HCT116 (cell line): ENCODE data around the gene LAMTOR3. TPM values are rescaled to one million over a fixed set of nuclear protein-coding genes. Genes with fewer than 3 reads are reported as not detected.

Experiments
- ATAC-seq: fragments of 200-7000 bp; cut with Tn5 transposase; 2 replicates; pipeline ENCODE4 v1.9.1; 2020; ENCODE audit warnings: mild to moderate bottlenecking, moderate library complexity
- BruUV-seq: library from RNA; stranded (reverse); fragments of 400-500 nt; replicated peaks from 2 replicates; lab custom pipeline; 2021; lab: Mats Ljungman, UMichigan
- CTCF ChIA-PET: fragments of 300-600 bp; sonication (Branson Sonifier 250); formaldehyde crosslinking; loops from one replicate; lab custom pipeline; 2021; ENCODE audit warnings: antibody characterized with exemption; lab: Charles Lee
- POLR2A ChIA-PET: fragments of 300-600, 350-600 bp; sonication (Branson Sonifier 250); formaldehyde crosslinking; loops from one replicate; lab custom pipeline; 2021; ENCODE audit warnings: antibody characterized with exemption; lab: Charles Lee
- RAD21 ChIA-PET, 2 experiments: fragments of 300-600 bp; sonication (Branson Sonifier 250); formaldehyde crosslinking; loops; one replicate each; lab custom pipeline; 2023; ENCODE audit warnings: low total read pairs in 2 of 2; ENCODE audit not compliant: uncharacterized antibody in 2 of 2, unreplicated experiment in 2 of 2, low non-redundant PET in 1 of 2; lab: Charles Lee
- DNase-seq: peaks from one replicate; pipeline ENCODE4 v3.0.0-alpha.2; 2010; ENCODE audit warnings: low read depth, low spot score
- H2AFZ ChIP-seq: fragments of 200-600 bp; shearing (Covaris generic), sonication (generic); 2 replicates; pipeline ENCODE4 v1.6.1; 2017; ENCODE audit warnings: low read depth, mixed run types, mixed read lengths, antibody characterized with exemption, low read length; ENCODE audit not compliant: poor library complexity, severe bottlenecking
- H3K27ac ChIP-seq: 2 replicates; pipeline ENCODE4 v1.5.1; 2012; ENCODE audit warnings: low read depth, low read length
- H3K27me3 ChIP-seq: fragments of 200-600 bp; sonication (generic); 2 replicates; pipeline ENCODE4 v1.6.1; 2016; ENCODE audit warnings: mixed run types, low read length, mixed read lengths; ENCODE audit not compliant: insufficient read depth
- H3K36me3 ChIP-seq, 2 experiments: fragments of 200-500 bp in 1 of 2; fragments of 200-600 bp in 1 of 2; sonication (Bioruptor generic) in 1 of 2; sonication (generic) in 1 of 2; 2 replicates each; pipeline versions ENCODE4 v1.5.1 to v1.6.1; 2014 to 2016; ENCODE audit warnings: low read length in 2 of 2, inconsistent platforms in 1 of 2, mixed read lengths in 1 of 2, mixed run types in 1 of 2; ENCODE audit not compliant: insufficient read depth in 2 of 2, control insufficient read depth in 1 of 2
- H3K4me1 ChIP-seq, 2 experiments: fragments of 200-600 bp in 1 of 2; sonication (generic) in 1 of 2; 2 replicates each; pipeline versions ENCODE4 v1.5.1 to v1.6.1; 2012 to 2017; ENCODE audit warnings: low read length in 2 of 2, inconsistent platforms in 1 of 2, mild to moderate bottlenecking in 1 of 2, mixed read lengths in 1 of 2, mixed run types in 1 of 2, moderate library complexity in 1 of 2; ENCODE audit not compliant: insufficient read depth in 2 of 2, control insufficient read depth in 1 of 2
- H3K4me2 ChIP-seq: fragments of 200-600 bp; sonication (generic); 2 replicates; pipeline ENCODE4 v1.6.1; 2017; ENCODE audit warnings: mixed run types, low read length, mixed read lengths
- H3K4me3 ChIP-seq, 2 experiments: fragments of 200-600 bp in 1 of 2; sonication (generic) in 1 of 2; replicated peaks in 1 of 2; 2 replicates each; pipeline ENCODE4 v1.5.1; 2011 to 2016; ENCODE audit warnings: low read length in 2 of 2, control low read depth in 1 of 2, low read depth in 1 of 2, mild to moderate bottlenecking in 1 of 2, mixed read lengths in 1 of 2, mixed run types in 1 of 2
- H3K79me2 ChIP-seq: fragments of 200-600 bp; sonication (generic); 2 replicates; pipeline ENCODE4 v1.6.1; 2017; ENCODE audit warnings: mild to moderate bottlenecking, mixed run types, low read length, moderate library complexity, mixed read lengths; ENCODE audit not compliant: insufficient read depth
- H3K9ac ChIP-seq: fragments of 200-600 bp; sonication (generic); 2 replicates; pipeline ENCODE4 v1.6.1; 2016; ENCODE audit warnings: low read length, mixed read lengths
- H3K9me2 ChIP-seq: fragments of 200-600 bp; sonication (generic), shearing (Covaris generic); 2 replicates; pipeline ENCODE4 v1.6.1; 2017; ENCODE audit warnings: mixed run types, mild to moderate bottlenecking, moderate library complexity; ENCODE audit not compliant: insufficient read depth
- H3K9me3 ChIP-seq, 2 experiments: fragments of 200-500 bp in 1 of 2; fragments of 200-600 bp in 1 of 2; sonication (Bioruptor generic) in 1 of 2; sonication (generic) in 1 of 2; 2 replicates each; pipeline ENCODE4 v1.6.1; 2014 to 2017; ENCODE audit warnings: low read length in 2 of 2, mixed read lengths in 2 of 2, inconsistent platforms in 1 of 2, low read depth in 1 of 2, mild to moderate bottlenecking in 1 of 2, mixed run types in 1 of 2, moderate library complexity in 1 of 2; ENCODE audit not compliant: control insufficient read depth in 1 of 2, insufficient read depth in 1 of 2
- H4K20me1 ChIP-seq: fragments of 200-600 bp; sonication (generic), shearing (Covaris generic); 2 replicates; pipeline ENCODE4 v1.6.1; 2017; ENCODE audit warnings: mixed run types, mild to moderate bottlenecking, moderate library complexity; ENCODE audit not compliant: insufficient read depth
- CEBPB ChIP-seq: IDR thresholded peaks from 2 replicates; pipeline ENCODE4 v1.6.1; 2012; ENCODE audit warnings: low read depth
- EZH2 ChIP-seq: fragments of 200-600 bp; sonication (generic); IDR thresholded peaks from 2 replicates; pipeline ENCODE4 v1.6.1; 2017; ENCODE audit warnings: antibody characterized with exemption, mixed run types
- FOSL1 ChIP-seq: IDR thresholded peaks from 2 replicates; pipeline ENCODE4 v1.6.1; 2012; ENCODE audit warnings: low read depth
- POLR2A ChIP-seq: IDR thresholded peaks from 2 replicates; pipeline ENCODE4 v1.7.0; 2011; ENCODE audit warnings: borderline replicate concordance; ENCODE audit not compliant: insufficient read depth, insufficient read length; ENCODE audit errors: extremely low read depth
- POLR2AphosphoS5 ChIP-seq: IDR thresholded peaks from 2 replicates; pipeline ENCODE4 v1.6.1; 2011; ENCODE audit warnings: mild to moderate bottlenecking, low read depth, low read length, moderate library complexity
- SIN3A ChIP-seq: IDR thresholded peaks from 2 replicates; pipeline ENCODE4 v1.6.1; 2012; ENCODE audit warnings: low read depth
- YY1 ChIP-seq: IDR thresholded peaks from 2 replicates; pipeline ENCODE4 v1.6.1; 2011; ENCODE audit warnings: low read length, low read depth, moderate library complexity, mild to moderate bottlenecking; ENCODE audit not compliant: insufficient replicate concordance; ENCODE audit errors: extremely low read depth
- intact Hi-C: fragments of 100-400 bp; cut with micrococcal nuclease; formaldehyde crosslinking; loops from 2 replicates; pipeline ENCODE4 v1.10.0; 2022
- total RNA-seq: library from RNA; stranded (reverse); gene quantifications from one replicate; pipeline ENCODE4 v1.2.1, GENCODE V29; 2021; ENCODE audit not compliant: unreplicated experiment
- TF ChIP-seq, protein P1 (sequence below): IDR thresholded peaks from 2 replicates; pipeline ENCODE4 v1.6.1; 2012; ENCODE audit warnings: low read depth
- TF ChIP-seq, protein P2 (sequence below): IDR thresholded peaks from 2 replicates; pipeline ENCODE4 v1.6.1; 2011; ENCODE audit warnings: mild to moderate bottlenecking, low read length, moderate library complexity; ENCODE audit not compliant: insufficient replicate concordance; ENCODE audit errors: extremely low read depth
- TF ChIP-seq, protein P3 (sequence below), 3 experiments: fragments of 200-600 bp in 1 of 3; sonication (generic) in 1 of 3; IDR thresholded peaks in 2 of 3; conservative IDR thresholded peaks in 1 of 3; 2 replicates each; pipeline ENCODE4 v1.5.1; 2012 to 2017; ENCODE audit warnings: low read depth in 2 of 3, low read length in 2 of 3, antibody characterized with exemption in 1 of 3, borderline replicate concordance in 1 of 3, control low read depth in 1 of 3, mild to moderate bottlenecking in 1 of 3, mixed read lengths in 1 of 3, mixed run types in 1 of 3, moderate library complexity in 1 of 3; ENCODE audit not compliant: insufficient read depth in 1 of 3

LAMTOR3 gene
- total RNA-seq, 1 experiment from 2014 or later: 21.0 TPM

DNA sequence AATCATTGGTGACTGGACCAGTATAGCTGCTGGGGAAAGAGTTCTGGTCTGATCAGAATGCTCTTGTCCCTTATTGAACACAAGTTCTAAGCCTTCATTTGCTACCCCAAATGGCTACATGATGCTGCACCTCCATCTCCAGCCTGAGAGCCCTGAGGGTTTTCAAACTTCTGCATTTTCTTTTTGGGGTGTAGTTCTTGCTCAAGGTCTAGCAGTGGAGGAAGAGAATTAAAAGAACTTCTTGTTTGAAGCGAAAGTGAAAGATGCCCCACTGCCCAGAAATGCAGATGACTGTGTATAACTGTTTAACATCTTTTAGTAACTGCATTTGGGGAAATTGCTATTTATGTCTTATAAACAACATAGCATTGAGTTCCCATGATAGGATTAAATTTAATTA lies 38.5 kb downstream of the LAMTOR3 start (continued):
- TF ChIP-seq, protein P1, sequence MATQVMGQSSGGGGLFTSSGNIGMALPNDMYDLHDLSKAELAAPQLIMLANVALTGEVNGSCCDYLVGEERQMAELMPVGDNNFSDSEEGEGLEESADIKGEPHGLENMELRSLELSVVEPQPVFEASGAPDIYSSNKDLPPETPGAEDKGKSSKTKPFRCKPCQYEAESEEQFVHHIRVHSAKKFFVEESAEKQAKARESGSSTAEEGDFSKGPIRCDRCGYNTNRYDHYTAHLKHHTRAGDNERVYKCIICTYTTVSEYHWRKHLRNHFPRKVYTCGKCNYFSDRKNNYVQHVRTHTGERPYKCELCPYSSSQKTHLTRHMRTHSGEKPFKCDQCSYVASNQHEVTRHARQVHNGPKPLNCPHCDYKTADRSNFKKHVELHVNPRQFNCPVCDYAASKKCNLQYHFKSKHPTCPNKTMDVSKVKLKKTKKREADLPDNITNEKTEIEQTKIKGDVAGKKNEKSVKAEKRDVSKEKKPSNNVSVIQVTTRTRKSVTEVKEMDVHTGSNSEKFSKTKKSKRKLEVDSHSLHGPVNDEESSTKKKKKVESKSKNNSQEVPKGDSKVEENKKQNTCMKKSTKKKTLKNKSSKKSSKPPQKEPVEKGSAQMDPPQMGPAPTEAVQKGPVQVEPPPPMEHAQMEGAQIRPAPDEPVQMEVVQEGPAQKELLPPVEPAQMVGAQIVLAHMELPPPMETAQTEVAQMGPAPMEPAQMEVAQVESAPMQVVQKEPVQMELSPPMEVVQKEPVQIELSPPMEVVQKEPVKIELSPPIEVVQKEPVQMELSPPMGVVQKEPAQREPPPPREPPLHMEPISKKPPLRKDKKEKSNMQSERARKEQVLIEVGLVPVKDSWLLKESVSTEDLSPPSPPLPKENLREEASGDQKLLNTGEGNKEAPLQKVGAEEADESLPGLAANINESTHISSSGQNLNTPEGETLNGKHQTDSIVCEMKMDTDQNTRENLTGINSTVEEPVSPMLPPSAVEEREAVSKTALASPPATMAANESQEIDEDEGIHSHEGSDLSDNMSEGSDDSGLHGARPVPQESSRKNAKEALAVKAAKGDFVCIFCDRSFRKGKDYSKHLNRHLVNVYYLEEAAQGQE: no peak
- TF ChIP-seq EZH2 (no peak), SIN3A (no peak), YY1 (no peak), CEBPB (no peak), POLR2A (no peak), FOSL1 (no peak)
- TF ChIP-seq, protein P2, sequence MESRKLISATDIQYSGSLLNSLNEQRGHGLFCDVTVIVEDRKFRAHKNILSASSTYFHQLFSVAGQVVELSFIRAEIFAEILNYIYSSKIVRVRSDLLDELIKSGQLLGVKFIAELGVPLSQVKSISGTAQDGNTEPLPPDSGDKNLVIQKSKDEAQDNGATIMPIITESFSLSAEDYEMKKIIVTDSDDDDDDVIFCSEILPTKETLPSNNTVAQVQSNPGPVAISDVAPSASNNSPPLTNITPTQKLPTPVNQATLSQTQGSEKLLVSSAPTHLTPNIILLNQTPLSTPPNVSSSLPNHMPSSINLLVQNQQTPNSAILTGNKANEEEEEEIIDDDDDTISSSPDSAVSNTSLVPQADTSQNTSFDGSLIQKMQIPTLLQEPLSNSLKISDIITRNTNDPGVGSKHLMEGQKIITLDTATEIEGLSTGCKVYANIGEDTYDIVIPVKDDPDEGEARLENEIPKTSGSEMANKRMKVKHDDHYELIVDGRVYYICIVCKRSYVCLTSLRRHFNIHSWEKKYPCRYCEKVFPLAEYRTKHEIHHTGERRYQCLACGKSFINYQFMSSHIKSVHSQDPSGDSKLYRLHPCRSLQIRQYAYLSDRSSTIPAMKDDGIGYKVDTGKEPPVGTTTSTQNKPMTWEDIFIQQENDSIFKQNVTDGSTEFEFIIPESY: no peak

GRCh38 chr4:99853999-99854398 lies 40.2 kb downstream of the LAMTOR3 start:
- Histone ChIP-seq H3K27me3 (no peaks in the 10 kb centered on the region), H3K4me3 (no peak overlapping the region), H3K9ac (no peak overlapping the region), H4K20me1 (no peaks in the 10 kb centered on the region), H3K4me1 (peaks cover 0 to 6% of the 10 kb centered on the region in 2 experiments; a peak in 1 of 4 replicates), H3K4me2 (no peak overlapping the region), H3K9me3 (no peaks in the 10 kb centered on the region), H3K36me3 (no peaks in the 10 kb centered on the region), H3K79me2 (no peaks in the 10 kb centered on the region), H3K27ac (no peak overlapping the region), H2AFZ (no peak overlapping the region), H3K9me2 (no peaks in the 10 kb centered on the region)
- ChIA-PET RAD21 (no interaction called here), POLR2A (no interaction called here), CTCF (no interaction called here)
- DNase-seq: no peak
- TF ChIP-seq, protein P3, sequence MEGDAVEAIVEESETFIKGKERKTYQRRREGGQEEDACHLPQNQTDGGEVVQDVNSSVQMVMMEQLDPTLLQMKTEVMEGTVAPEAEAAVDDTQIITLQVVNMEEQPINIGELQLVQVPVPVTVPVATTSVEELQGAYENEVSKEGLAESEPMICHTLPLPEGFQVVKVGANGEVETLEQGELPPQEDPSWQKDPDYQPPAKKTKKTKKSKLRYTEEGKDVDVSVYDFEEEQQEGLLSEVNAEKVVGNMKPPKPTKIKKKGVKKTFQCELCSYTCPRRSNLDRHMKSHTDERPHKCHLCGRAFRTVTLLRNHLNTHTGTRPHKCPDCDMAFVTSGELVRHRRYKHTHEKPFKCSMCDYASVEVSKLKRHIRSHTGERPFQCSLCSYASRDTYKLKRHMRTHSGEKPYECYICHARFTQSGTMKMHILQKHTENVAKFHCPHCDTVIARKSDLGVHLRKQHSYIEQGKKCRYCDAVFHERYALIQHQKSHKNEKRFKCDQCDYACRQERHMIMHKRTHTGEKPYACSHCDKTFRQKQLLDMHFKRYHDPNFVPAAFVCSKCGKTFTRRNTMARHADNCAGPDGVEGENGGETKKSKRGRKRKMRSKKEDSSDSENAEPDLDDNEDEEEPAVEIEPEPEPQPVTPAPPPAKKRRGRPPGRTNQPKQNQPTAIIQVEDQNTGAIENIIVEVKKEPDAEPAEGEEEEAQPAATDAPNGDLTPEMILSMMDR (IDR thresholded peaks at IDR 0.05 in 2 of 3, conservative IDR thresholded peaks at IDR 0.05 in 1 of 3; ENCODE audit: borderline replicate concordance in 1 of 3, insufficient read depth in 1 of 3, low read depth in 2 of 3, low read length in 2 of 3): no peak
- no peak for TF ChIP-seq POLR2AphosphoS5
- no peak for TF ChIP-seq YY1
- intact Hi-C loops: no loop called here
- no peak for ATAC-seq
- no TSS peak for BruUV-seq
